A549 (cell line): ENCODE measurements around the gene SMIM10L2A. TPM values are rescaled to one million over a fixed set of nuclear protein-coding genes. Genes with fewer than 3 reads are reported as not detected.

Experiments used
- ATAC-seq, 2 experiments: fragments of 200-7000 bp in 1 of 2; fragments of >200 bp in 1 of 2; cut with Nextera tagmentation in 1 of 2; cut with Tn5 transposase in 1 of 2; 3 replicates each; pipeline versions ENCODE4 v1.8.0 to v1.9.1; 2018 to 2020; ENCODE audit warnings: mild to moderate bottlenecking in 1 of 2, moderate library complexity in 1 of 2
- CTCF ChIA-PET: fragments of 300-600 bp; sonication (Branson Sonifier 250); formaldehyde crosslinking; extraction: SDS; loops from one replicate; lab custom pipeline; 2021; ENCODE audit warnings: antibody characterized with exemption, inconsistent platforms; lab: Yijun Ruan, JAX
- POLR2A ChIA-PET: fragments of 350-600 bp; formaldehyde crosslinking; extraction: SDS; loops from one replicate; lab custom pipeline; 2021; ENCODE audit warnings: antibody characterized with exemption, inconsistent platforms; lab: Yijun Ruan, JAX
- DNase-seq, 2 experiments: peaks; one replicate each; pipeline versions ENCODE4 v3.0.0 to v3.0.0-alpha.2; 2011 to 2016; ENCODE audit warnings: low read depth in 1 of 2, low spot score in 1 of 2
- FAIRE-seq: peaks from 2 replicates; lab custom pipeline; 2011; peaks lifted over from hg19 to GRCh38; lab: Jason Lieb, UNC
- H3K27ac ChIP-seq, 2 experiments: fragments of >200 bp; sonication (Bioruptor Twin); formaldehyde crosslinking; 3 replicates each; pipeline ENCODE4 v1.5.1; 2016 to 2017
- H3K4me1 ChIP-seq: fragments of >200 bp; sonication (Bioruptor Twin); formaldehyde crosslinking; 3 replicates; pipeline ENCODE4 v1.6.1; 2016
- H3K4me2 ChIP-seq: fragments of >200 bp; sonication (Bioruptor Twin); formaldehyde crosslinking; 3 replicates; pipeline ENCODE4 v1.6.1; 2016
- H3K4me3 ChIP-seq: fragments of >200 bp; sonication (Bioruptor Twin); formaldehyde crosslinking; 3 replicates; pipeline ENCODE4 v1.5.1; 2016
- H3K9me3 ChIP-seq: fragments of >200 bp; sonication (Bioruptor Twin); formaldehyde crosslinking; 3 replicates; pipeline ENCODE4 v1.6.1; 2016
- CBX2 ChIP-seq: fragments of 200-600 bp; sonication (generic); IDR thresholded peaks from 2 replicates; pipeline ENCODE4 v1.6.1; 2016; ENCODE audit warnings: low read depth, mild to moderate bottlenecking, borderline replicate concordance
- CBX8 ChIP-seq: fragments of 200-600 bp; sonication (generic); IDR thresholded peaks from 2 replicates; pipeline ENCODE4 v1.6.1; 2016
- EHMT2 ChIP-seq: fragments of 200-600 bp; sonication (generic); IDR thresholded peaks from 2 replicates; pipeline ENCODE4 v1.6.1; 2016; ENCODE audit warnings: antibody characterized with exemption, low read depth, mild to moderate bottlenecking, moderate library complexity
- ELK1 ChIP-seq: fragments of 150-350 bp; IDR thresholded peaks from 2 replicates; pipeline ENCODE4 v1.6.1; 2014; ENCODE audit warnings: low read depth, mild to moderate bottlenecking, low read length
- ESRRA ChIP-seq: fragments of 150-350 bp; IDR thresholded peaks from 2 replicates; pipeline ENCODE4 v1.6.1; 2014; ENCODE audit warnings: mild to moderate bottlenecking, low read length, borderline replicate concordance
- FOXS1 ChIP-seq: fragments of 250-450 bp; sonication (Bioruptor Pico); IDR thresholded peaks from 2 replicates; pipeline ENCODE4 v1.5.0; 2020; ENCODE audit warnings: mild to moderate bottlenecking, moderate library complexity
- GATA3 ChIP-seq: IDR thresholded peaks from 2 replicates; pipeline ENCODE4 v1.6.1; 2012; ENCODE audit warnings: borderline replicate concordance
- HES2 ChIP-seq: fragments of >200 bp; sonication (Bioruptor Twin); formaldehyde crosslinking; IDR thresholded peaks from 2 replicates; pipeline ENCODE4 v1.6.1; 2016
- JUN ChIP-seq, 2 experiments: fragments of >200 bp; sonication (Bioruptor Twin); formaldehyde crosslinking; IDR thresholded peaks; 2 replicates in 1 of 2; 3 replicates in 1 of 2; pipeline ENCODE4 v1.6.1; 2016 to 2017
- KDM1A ChIP-seq: fragments of 200-600 bp; sonication (generic); IDR thresholded peaks from 2 replicates; pipeline ENCODE4 v1.6.1; 2016; ENCODE audit warnings: low read depth, mild to moderate bottlenecking
- NFE2L2 ChIP-seq: fragments of 150-350 bp; conservative IDR thresholded peaks from 2 replicates; pipeline ENCODE4 v1.6.1; 2014; ENCODE audit warnings: low read length
- NR3C1 ChIP-seq: fragments of >200 bp; sonication (Bioruptor Twin); formaldehyde crosslinking; IDR thresholded peaks from 3 replicates; pipeline ENCODE4 v1.6.1; 2017
- POLR2AphosphoS2 ChIP-seq: conservative IDR thresholded peaks from 2 replicates; pipeline ENCODE4 v1.6.1; 2012; ENCODE audit warnings: low read length, improper control_type of control experiment, inconsistent platforms
- RARB ChIP-seq: fragments of 250-450 bp; sonication (Bioruptor Pico); IDR thresholded peaks from 2 replicates; pipeline ENCODE4 v1.8.0; 2021; ENCODE audit warnings: mild to moderate bottlenecking, moderate library complexity
- RCOR1 ChIP-seq: fragments of 150-350 bp; IDR thresholded peaks from 2 replicates; pipeline ENCODE4 v1.6.1; 2014; ENCODE audit warnings: antibody characterized with exemption, low read length, low read depth
- RFX5 ChIP-seq: fragments of 450-650 bp; IDR thresholded peaks from 2 replicates; pipeline ENCODE4 v1.7.1; 2014; ENCODE audit warnings: antibody characterized with exemption, mild to moderate bottlenecking, moderate library complexity
- RNF2 ChIP-seq: fragments of 200-600 bp; sonication (generic); IDR thresholded peaks from 2 replicates; pipeline ENCODE4 v1.6.1; 2016; ENCODE audit warnings: low read depth, mild to moderate bottlenecking, antibody characterized with exemption, moderate library complexity, borderline replicate concordance
- SMC3 ChIP-seq: fragments of >200 bp; sonication (Bioruptor Twin); formaldehyde crosslinking; IDR thresholded peaks from 3 replicates; pipeline ENCODE4 v1.6.1; 2018; ENCODE audit warnings: inconsistent platforms
- SREBF2 ChIP-seq: fragments of 450-650 bp; IDR thresholded peaks from 2 replicates; pipeline ENCODE4 v1.6.1; 2014; ENCODE audit warnings: mild to moderate bottlenecking, moderate library complexity
- TFCP2L1 ChIP-seq: fragments of 250-450 bp; sonication (Bioruptor Pico); IDR thresholded peaks from 2 replicates; pipeline ENCODE4 v1.5.0; 2021; ENCODE audit warnings: mild to moderate bottlenecking
- TP53 ChIP-seq: fragments of 250-450 bp; sonication (Bioruptor Pico); IDR thresholded peaks from 2 replicates; pipeline ENCODE4 v1.5.0; 2021; ENCODE audit warnings: mild to moderate bottlenecking, moderate library complexity
- ZC3H11A ChIP-seq: fragments of 450-650 bp; IDR thresholded peaks from 2 replicates; pipeline ENCODE4 v1.6.1; 2014; ENCODE audit warnings: antibody characterized with exemption, mild to moderate bottlenecking
- WGBS: methylation state at CpG from one replicate; pipeline ENCODE4 v1.1.6; 2017; ENCODE audit errors: missing lambda C conversion rate; 5-methylcytosine and 5-hydroxymethylcytosine counted together
- polyA plus RNA-seq, 4 experiments: library from polyadenylated mRNA; depleted of rRNA in 3 of 4; stranded (reverse); fragments of >200 nt; fragmentation: RNase III in 1 of 4; extraction: RNeasy Plus Mini Kit Qiagen cat#74134 plus additional on column Dnase treatment in 1 of 4; gene quantifications; 2 replicates in 3 of 4; 3 replicates in 1 of 4; pipeline ENCODE4 v1.2.3, GENCODE V29; 2011 to 2017
- TF ChIP-seq, protein P1 (sequence below): fragments of 200-600 bp; sonication (generic); IDR thresholded peaks from 2 replicates; pipeline ENCODE4 v1.6.1; 2016; ENCODE audit warnings: antibody characterized with exemption, mild to moderate bottlenecking, moderate library complexity
- TF ChIP-seq, protein P2 (sequence below): IDR thresholded peaks from 2 replicates; pipeline ENCODE4 v1.6.1; 2012; ENCODE audit warnings: low read depth, borderline replicate concordance
- TF ChIP-seq, protein P3 (sequence below): fragments of 450-650 bp; IDR thresholded peaks from 2 replicates; pipeline ENCODE4 v1.6.1; 2014; ENCODE audit warnings: antibody characterized with exemption
- TF ChIP-seq, protein P4 (sequence below): fragments of >200 bp; sonication (Bioruptor Twin); formaldehyde crosslinking; IDR thresholded peaks from 3 replicates; pipeline ENCODE4 v1.6.1; 2016

The SMIM10L2A gene
- polyA plus RNA-seq, 2 of the 4 experiments (the other 2 are of a cell fraction), result 0.37 to 0.59 TPM

DNA sequence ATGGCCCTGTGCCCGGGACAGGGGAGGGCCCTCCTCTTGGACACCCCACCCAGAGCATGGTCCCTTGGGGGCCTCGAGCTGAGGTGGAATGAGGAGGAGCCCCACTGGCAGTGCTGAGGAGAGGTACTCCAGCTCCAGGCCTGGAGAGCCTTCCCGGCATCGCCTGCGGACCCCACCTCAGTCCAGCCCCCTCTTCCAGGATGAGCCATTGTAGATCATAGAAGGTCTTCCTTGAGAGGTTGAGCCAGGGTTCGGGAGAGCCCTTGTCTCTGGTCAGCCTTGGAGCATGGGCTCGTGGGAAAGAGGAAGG lies 16.9 kb downstream of the SMIM10L2A start:
- 6% methylated on average over 2 of the region's 7 CpGs for WGBS
- no peak overlapping the region for H3K27ac ChIP-seq
- H3K9me3 ChIP-seq, result no peaks in the 10 kb centered on the region
- H3K4me1 ChIP-seq, result no peaks in the 10 kb centered on the region
- POLR2A ChIA-PET, result no interaction called here
- no peak for TF ChIP-seq ELK1
- no peak for TF ChIP-seq POLR2AphosphoS2
- TF ChIP-seq, protein P1, sequence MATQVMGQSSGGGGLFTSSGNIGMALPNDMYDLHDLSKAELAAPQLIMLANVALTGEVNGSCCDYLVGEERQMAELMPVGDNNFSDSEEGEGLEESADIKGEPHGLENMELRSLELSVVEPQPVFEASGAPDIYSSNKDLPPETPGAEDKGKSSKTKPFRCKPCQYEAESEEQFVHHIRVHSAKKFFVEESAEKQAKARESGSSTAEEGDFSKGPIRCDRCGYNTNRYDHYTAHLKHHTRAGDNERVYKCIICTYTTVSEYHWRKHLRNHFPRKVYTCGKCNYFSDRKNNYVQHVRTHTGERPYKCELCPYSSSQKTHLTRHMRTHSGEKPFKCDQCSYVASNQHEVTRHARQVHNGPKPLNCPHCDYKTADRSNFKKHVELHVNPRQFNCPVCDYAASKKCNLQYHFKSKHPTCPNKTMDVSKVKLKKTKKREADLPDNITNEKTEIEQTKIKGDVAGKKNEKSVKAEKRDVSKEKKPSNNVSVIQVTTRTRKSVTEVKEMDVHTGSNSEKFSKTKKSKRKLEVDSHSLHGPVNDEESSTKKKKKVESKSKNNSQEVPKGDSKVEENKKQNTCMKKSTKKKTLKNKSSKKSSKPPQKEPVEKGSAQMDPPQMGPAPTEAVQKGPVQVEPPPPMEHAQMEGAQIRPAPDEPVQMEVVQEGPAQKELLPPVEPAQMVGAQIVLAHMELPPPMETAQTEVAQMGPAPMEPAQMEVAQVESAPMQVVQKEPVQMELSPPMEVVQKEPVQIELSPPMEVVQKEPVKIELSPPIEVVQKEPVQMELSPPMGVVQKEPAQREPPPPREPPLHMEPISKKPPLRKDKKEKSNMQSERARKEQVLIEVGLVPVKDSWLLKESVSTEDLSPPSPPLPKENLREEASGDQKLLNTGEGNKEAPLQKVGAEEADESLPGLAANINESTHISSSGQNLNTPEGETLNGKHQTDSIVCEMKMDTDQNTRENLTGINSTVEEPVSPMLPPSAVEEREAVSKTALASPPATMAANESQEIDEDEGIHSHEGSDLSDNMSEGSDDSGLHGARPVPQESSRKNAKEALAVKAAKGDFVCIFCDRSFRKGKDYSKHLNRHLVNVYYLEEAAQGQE, result no peak
- TF ChIP-seq CBX8, result no peak
- TF ChIP-seq HES2, result no peak
- no peak for TF ChIP-seq SMC3
- no peak for TF ChIP-seq NFE2L2
- TF ChIP-seq, protein P2, sequence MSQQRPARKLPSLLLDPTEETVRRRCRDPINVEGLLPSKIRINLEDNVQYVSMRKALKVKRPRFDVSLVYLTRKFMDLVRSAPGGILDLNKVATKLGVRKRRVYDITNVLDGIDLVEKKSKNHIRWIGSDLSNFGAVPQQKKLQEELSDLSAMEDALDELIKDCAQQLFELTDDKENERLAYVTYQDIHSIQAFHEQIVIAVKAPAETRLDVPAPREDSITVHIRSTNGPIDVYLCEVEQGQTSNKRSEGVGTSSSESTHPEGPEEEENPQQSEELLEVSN, result no peak
- TF ChIP-seq CBX2, result no peak
- TF ChIP-seq RFX5, result no peak
- no peak for TF ChIP-seq GATA3
- TF ChIP-seq SREBF2, result no peak
- no peak for TF ChIP-seq RNF2
- no peak for TF ChIP-seq JUN (IDR thresholded peaks at IDR 0.05)
- TF ChIP-seq NR3C1, result no peak
- ATAC-seq, result no peak
- no peak for DNase-seq
- FAIRE-seq, result no peak
- no peak overlapping the region for H3K4me3 ChIP-seq
- CTCF ChIA-PET, result interaction anchor here (0.7 to 1.4 kb wide), 5 partner anchors 9 to 230 kb away, joined by 3 to 5 read pairs (median 3); no protein-coding TSS in a partner anchor
- H3K4me2 ChIP-seq, result no peak overlapping the region

GRCh38 chrX:135449637-135450550 lies 28.1 kb downstream of the SMIM10L2A start:
- no peak overlapping the region for H3K4me2 ChIP-seq
- no peak overlapping the region for H3K4me3 ChIP-seq
- FAIRE-seq, result no peak
- WGBS, result 19% methylated on average over 5 of the region's 8 CpGs
- no peak for ATAC-seq
- ChIA-PET CTCF (interaction anchor here (0.8 to 1.0 kb wide), 2 partner anchors 11 to 147 kb away, joined by 3 read pairs; no protein-coding TSS in a partner anchor), POLR2A (no interaction called here)
- DNase-seq, result no peak
- no peaks in the 10 kb centered on the region for H3K4me1 ChIP-seq
- H3K9me3 ChIP-seq, result no peaks in the 10 kb centered on the region
- TF ChIP-seq RNF2 (no peak), ELK1 (no peak), EHMT2 (no peak), RCOR1 (no peak), ESRRA (no peak), GATA3 (no peak), SREBF2 (no peak), ZC3H11A (no peak), TFCP2L1 (CRISPR knock-in tag) (no peak), FOXS1 (CRISPR knock-in tag) (no peak), TP53 (no peak), KDM1A (no peak), RARB (CRISPR knock-in tag) (no peak)
- TF ChIP-seq, protein P3, sequence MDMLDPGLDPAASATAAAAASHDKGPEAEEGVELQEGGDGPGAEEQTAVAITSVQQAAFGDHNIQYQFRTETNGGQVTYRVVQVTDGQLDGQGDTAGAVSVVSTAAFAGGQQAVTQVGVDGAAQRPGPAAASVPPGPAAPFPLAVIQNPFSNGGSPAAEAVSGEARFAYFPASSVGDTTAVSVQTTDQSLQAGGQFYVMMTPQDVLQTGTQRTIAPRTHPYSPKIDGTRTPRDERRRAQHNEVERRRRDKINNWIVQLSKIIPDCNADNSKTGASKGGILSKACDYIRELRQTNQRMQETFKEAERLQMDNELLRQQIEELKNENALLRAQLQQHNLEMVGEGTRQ, result no peak
- TF ChIP-seq, protein P4, sequence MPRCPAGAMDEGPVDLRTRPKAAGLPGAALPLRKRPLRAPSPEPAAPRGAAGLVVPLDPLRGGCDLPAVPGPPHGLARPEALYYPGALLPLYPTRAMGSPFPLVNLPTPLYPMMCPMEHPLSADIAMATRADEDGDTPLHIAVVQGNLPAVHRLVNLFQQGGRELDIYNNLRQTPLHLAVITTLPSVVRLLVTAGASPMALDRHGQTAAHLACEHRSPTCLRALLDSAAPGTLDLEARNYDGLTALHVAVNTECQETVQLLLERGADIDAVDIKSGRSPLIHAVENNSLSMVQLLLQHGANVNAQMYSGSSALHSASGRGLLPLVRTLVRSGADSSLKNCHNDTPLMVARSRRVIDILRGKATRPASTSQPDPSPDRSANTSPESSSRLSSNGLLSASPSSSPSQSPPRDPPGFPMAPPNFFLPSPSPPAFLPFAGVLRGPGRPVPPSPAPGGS, result no peak
- no peak overlapping the region for H3K27ac ChIP-seq
